GM23338 (cell line): ENCODE data around the gene FNDC10. TPM values are rescaled to one million over a fixed set of nuclear protein-coding genes. Genes with fewer than 3 reads are reported as not detected.

Experiments
- ATAC-seq: fragments of 200-7000 bp; cut with Tn5 transposase; 3 replicates; pipeline ENCODE4 v1.9.1; 2020
- DNase-seq: peaks from one replicate; pipeline ENCODE4 v3.0.0-alpha.2; 2015; ENCODE audit warnings: low spot score
- H2AFZ ChIP-seq: fragments of 200-600 bp; sonication (generic); 2 replicates; pipeline ENCODE4 v1.8.0; 2016; ENCODE audit warnings: antibody characterized with exemption, mild to moderate bottlenecking, moderate library complexity
- H3F3A ChIP-seq: fragments of 200-600 bp; sonication (generic); replicated peaks from 2 replicates; pipeline ENCODE4 v1.8.0; 2017; ENCODE audit warnings: antibody characterized with exemption, mixed run types, low read depth
- H3K27ac ChIP-seq: fragments of 200-600 bp; sonication (generic); 2 replicates; pipeline ENCODE4 v1.6.1; 2016; ENCODE audit warnings: low read depth
- H3K27me3 ChIP-seq: fragments of 200-600 bp; sonication (generic); 2 replicates; pipeline ENCODE4 v1.8.0; 2016; ENCODE audit warnings: mild to moderate bottlenecking, mixed run types, moderate library complexity; ENCODE audit not compliant: insufficient read depth
- H3K36me3 ChIP-seq: fragments of 200-600 bp; sonication (generic); 2 replicates; pipeline ENCODE4 v1.8.0; 2016; ENCODE audit warnings: mild to moderate bottlenecking; ENCODE audit not compliant: insufficient read depth
- H3K4me1 ChIP-seq: fragments of 200-600 bp; sonication (generic); 2 replicates; pipeline ENCODE4 v1.8.0; 2016; ENCODE audit warnings: mild to moderate bottlenecking, moderate library complexity; ENCODE audit not compliant: insufficient read depth
- H3K4me2 ChIP-seq: fragments of 200-600 bp; sonication (generic); 2 replicates; pipeline ENCODE4 v1.7.1; 2017; ENCODE audit warnings: mixed run types
- H3K4me3 ChIP-seq: fragments of 200-600 bp; sonication (generic); 2 replicates; pipeline ENCODE4 v1.6.1; 2016; ENCODE audit warnings: mixed run types
- H3K79me2 ChIP-seq: fragments of 200-600 bp; sonication (generic); replicated peaks from 2 replicates; pipeline ENCODE4 v1.8.0; 2017; ENCODE audit warnings: mild to moderate bottlenecking; ENCODE audit not compliant: insufficient read depth
- H3K9me2 ChIP-seq: fragments of 200-600 bp; sonication (generic); 2 replicates; pipeline ENCODE4 v1.8.0; 2017; ENCODE audit not compliant: insufficient read depth
- H4K20me1 ChIP-seq: fragments of 200-600 bp; sonication (generic); replicated peaks from 2 replicates; pipeline ENCODE4 v1.8.0; 2017; ENCODE audit warnings: mild to moderate bottlenecking; ENCODE audit not compliant: insufficient read depth
- H3K27ac Mint-ChIP-seq: 2 replicates; pipeline ENCODE4 v1.8.0; 2020; ENCODE audit warnings: inconsistent platforms, mild to moderate bottlenecking, moderate library complexity, mixed read lengths
- H3K27me3 Mint-ChIP-seq: 3 replicates; pipeline ENCODE4 v1.8.0; 2022; ENCODE audit warnings: low read depth, mild to moderate bottlenecking, moderate library complexity, mixed read lengths, inconsistent platforms; ENCODE audit not compliant: insufficient read depth, poor library complexity
- H3K36me3 Mint-ChIP-seq: 3 replicates; pipeline ENCODE4 v1.8.0; 2021; ENCODE audit warnings: low read depth, mild to moderate bottlenecking, inconsistent platforms, moderate library complexity, mixed read lengths
- H3K4me1 Mint-ChIP-seq: 3 replicates; pipeline ENCODE4 v1.8.0; 2020; ENCODE audit warnings: mild to moderate bottlenecking, inconsistent platforms, mixed read lengths
- H3K4me3 Mint-ChIP-seq: 3 replicates; pipeline ENCODE4 v1.8.0; 2021; ENCODE audit warnings: moderate library complexity, mild to moderate bottlenecking, inconsistent platforms, mixed read lengths
- H3K9me3 Mint-ChIP-seq: 3 replicates; pipeline ENCODE4 v1.8.0; 2020; ENCODE audit warnings: moderate library complexity, mild to moderate bottlenecking, inconsistent platforms, mixed read lengths
- CTCF ChIP-seq, 2 experiments: fragments of 200-600 bp in 1 of 2; sonication (generic) in 1 of 2; conservative IDR thresholded peaks; 2 replicates each; pipeline versions ENCODE4 v1.5.1 to v1.6.1; 2016 to 2017; ENCODE audit warnings: antibody characterized with exemption in 2 of 2, low read depth in 2 of 2, mild to moderate bottlenecking in 2 of 2, moderate library complexity in 1 of 2
- EZH2 ChIP-seq: fragments of 200-600 bp; sonication (generic); IDR thresholded peaks from one replicate; pipeline ENCODE4 v1.8.0; 2017; ENCODE audit warnings: antibody characterized with exemption, mild to moderate bottlenecking, low read depth; ENCODE audit not compliant: unreplicated experiment
- JUNB ChIP-seq: IDR thresholded peaks from one replicate; pipeline ENCODE4 v1.6.1; 2016; ENCODE audit warnings: antibody characterized with exemption; ENCODE audit not compliant: unreplicated experiment
- NANOG ChIP-seq: IDR thresholded peaks from 2 replicates; pipeline ENCODE4 v1.6.1; 2016; ENCODE audit warnings: antibody characterized with exemption, borderline replicate concordance
- polyA plus RNA-seq: library from polyadenylated mRNA; unstranded; fragments of >200 nt; fragmentation: Nextera tagmentation; extraction: Ambion mirVana; gene quantifications from 2 replicates; pipeline ENCODE4 v1.2.1, GENCODE V29; 2016
- total RNA-seq: library from RNA; depleted of rRNA; stranded (reverse); fragments of >200 nt; shearing (Covaris generic); gene quantifications from 2 replicates; pipeline ENCODE4 v1.2.3, GENCODE V29; 2014

The FNDC10 gene
- total and polyA plus RNA-seq, 2 experiments from 2014 or later: 7.7 to 15.1 TPM

GRCh38 chr1:1573843-1574720 lies 25.9 kb downstream of the FNDC10 start:
- peaks cover 52% of the 10 kb centered on the region for H3K79me2 ChIP-seq
- TF ChIP-seq CTCF (conservative IDR thresholded peaks at IDR 0.05; ENCODE audit: low read depth in 2 of 2): peak; percentile 36 to 46
- no peak for TF ChIP-seq JUNB
- 0 out of 2 replicates have a peak, but pooled peaks cover 2% of the 10 kb centered on the region for H3K4me1 ChIP-seq
- peaks cover 9% of the 10 kb centered on the region; the same call in 1 of the 2 replicates for H3K36me3 ChIP-seq
- 0 out of 2 replicates have a peak, but pooled peaks cover 3% of the 10 kb centered on the region for H3K9me2 ChIP-seq
- H3K9me3 Mint-ChIP-seq: peaks cover 6% of the 10 kb centered on the region; the same call in 1 of the 3 replicates
- H3K4me3 ChIP-seq: peak overlapping the region; percentile 73
- peaks cover 19% of the 10 kb centered on the region for H3K27me3 Mint-ChIP-seq
- peak; percentile 76 for DNase-seq
- peak overlapping the region; percentile 92 for H3K4me2 ChIP-seq
- H4K20me1 ChIP-seq: peaks cover 26% of the 10 kb centered on the region
- H3F3A ChIP-seq: peaks cover 22% of the 10 kb centered on the region
- peak overlapping the region; percentile 98 for H3K27ac Mint-ChIP-seq
- H3K4me3 Mint-ChIP-seq: peak overlapping the region; percentile 92
- no peaks in the 10 kb centered on the region for H3K27me3 ChIP-seq
- H3K36me3 Mint-ChIP-seq: peaks cover 34% of the 10 kb centered on the region
- peak; percentile 59 for ATAC-seq
- H3K27ac ChIP-seq: peak overlapping the region; percentile 81
- H3K4me1 Mint-ChIP-seq: peaks cover 13% of the 10 kb centered on the region
- H2AFZ ChIP-seq: no peak overlapping the region

GRCh38 chr1:1569341-1569740 lies 30.6 kb downstream of the FNDC10 start:
- Mint-ChIP-seq H3K4me3 (no peak overlapping the region), H3K27ac (no peak overlapping the region), H3K27me3 (peaks cover 21% of the 10 kb centered on the region), H3K4me1 (peaks cover 19% of the 10 kb centered on the region), H3K36me3 (peaks cover 65% of the 10 kb centered on the region), H3K9me3 (peaks cover 6% of the 10 kb centered on the region; the same call in 2 of the 3 replicates)
- no peak for DNase-seq
- H3K27ac ChIP-seq: peak overlapping the region; percentile 87
- H3K9me2 ChIP-seq: 0 out of 2 replicates have a peak, but pooled peaks cover 3% of the 10 kb centered on the region
- peaks cover 100% of the 10 kb centered on the region for H3K79me2 ChIP-seq
- H3K4me3 ChIP-seq: no peak overlapping the region
- H2AFZ ChIP-seq: no peak overlapping the region
- H3K36me3 ChIP-seq: peaks cover 15% of the 10 kb centered on the region
- TF ChIP-seq CTCF (conservative IDR thresholded peaks at IDR 0.05; ENCODE audit: low read depth in 2 of 2): no peak
- no peak for TF ChIP-seq EZH2
- TF ChIP-seq JUNB: no peak
- no peak for TF ChIP-seq NANOG
- no peak overlapping the region for H3K4me2 ChIP-seq
- H3F3A ChIP-seq: peaks cover 37% of the 10 kb centered on the region
- H3K27me3 ChIP-seq: no peaks in the 10 kb centered on the region
- peaks cover 24% of the 10 kb centered on the region for H3K4me1 ChIP-seq
- H4K20me1 ChIP-seq: peaks cover 70% of the 10 kb centered on the region
- no peak for ATAC-seq
